NB4 (cell line): ENCODE data around the gene IFT74.

ENCODE experiments used
- DNase-seq: peaks from one replicate; pipeline ENCODE4 v3.0.0; 2010; ENCODE audit warnings: low read depth
- H3K4me3 ChIP-seq: one replicate; pipeline ENCODE4 v1.5.1; 2011; ENCODE audit warnings: mild to moderate bottlenecking, low read depth, low read length, moderate library complexity
- MYC ChIP-seq: IDR thresholded peaks from 2 replicates; pipeline ENCODE4 v1.6.1; 2011; ENCODE audit warnings: low read depth, low read length
- POLR2A ChIP-seq: IDR thresholded peaks from 2 replicates; pipeline ENCODE4 v1.6.1; 2011; ENCODE audit warnings: mild to moderate bottlenecking; ENCODE audit not compliant: insufficient read length; ENCODE audit errors: extremely low read depth
- TF ChIP-seq, protein P1 (sequence below): IDR thresholded peaks from one replicate; pipeline ENCODE4 v1.5.1; 2012; ENCODE audit warnings: low read depth, low read length
- TF ChIP-seq, protein P2 (sequence below): IDR thresholded peaks from 2 replicates; pipeline ENCODE4 v1.6.1; 2011; ENCODE audit warnings: low read depth, low read length

The IFT74 gene

DNA sequence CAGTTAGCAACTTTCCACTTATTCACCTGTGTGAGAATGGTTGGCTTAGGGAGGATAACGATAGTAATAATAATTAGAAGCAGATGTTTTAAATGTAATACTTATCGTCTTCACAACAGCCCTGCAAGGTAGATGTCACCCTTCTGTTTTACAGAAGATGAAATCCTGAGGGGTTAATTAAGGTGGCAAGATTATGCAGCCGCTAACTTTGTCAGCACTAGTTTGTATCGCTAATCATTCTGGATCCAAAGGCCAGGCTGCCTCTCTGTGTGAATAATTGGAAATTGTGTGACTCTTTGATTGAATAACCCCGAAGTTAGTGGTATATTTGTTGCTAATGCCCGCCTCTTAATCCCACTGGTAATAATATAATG lies 635 bp downstream of the IFT74 start:
- TF ChIP-seq, protein P1, sequence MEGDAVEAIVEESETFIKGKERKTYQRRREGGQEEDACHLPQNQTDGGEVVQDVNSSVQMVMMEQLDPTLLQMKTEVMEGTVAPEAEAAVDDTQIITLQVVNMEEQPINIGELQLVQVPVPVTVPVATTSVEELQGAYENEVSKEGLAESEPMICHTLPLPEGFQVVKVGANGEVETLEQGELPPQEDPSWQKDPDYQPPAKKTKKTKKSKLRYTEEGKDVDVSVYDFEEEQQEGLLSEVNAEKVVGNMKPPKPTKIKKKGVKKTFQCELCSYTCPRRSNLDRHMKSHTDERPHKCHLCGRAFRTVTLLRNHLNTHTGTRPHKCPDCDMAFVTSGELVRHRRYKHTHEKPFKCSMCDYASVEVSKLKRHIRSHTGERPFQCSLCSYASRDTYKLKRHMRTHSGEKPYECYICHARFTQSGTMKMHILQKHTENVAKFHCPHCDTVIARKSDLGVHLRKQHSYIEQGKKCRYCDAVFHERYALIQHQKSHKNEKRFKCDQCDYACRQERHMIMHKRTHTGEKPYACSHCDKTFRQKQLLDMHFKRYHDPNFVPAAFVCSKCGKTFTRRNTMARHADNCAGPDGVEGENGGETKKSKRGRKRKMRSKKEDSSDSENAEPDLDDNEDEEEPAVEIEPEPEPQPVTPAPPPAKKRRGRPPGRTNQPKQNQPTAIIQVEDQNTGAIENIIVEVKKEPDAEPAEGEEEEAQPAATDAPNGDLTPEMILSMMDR, result no peak
- no peak for TF ChIP-seq MYC
- TF ChIP-seq, protein P2, sequence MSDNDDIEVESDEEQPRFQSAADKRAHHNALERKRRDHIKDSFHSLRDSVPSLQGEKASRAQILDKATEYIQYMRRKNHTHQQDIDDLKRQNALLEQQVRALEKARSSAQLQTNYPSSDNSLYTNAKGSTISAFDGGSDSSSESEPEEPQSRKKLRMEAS, result no peak
- no peak for TF ChIP-seq POLR2A
- H3K4me3 ChIP-seq, result peak overlapping the region; percentile 69
- DNase-seq, result no peak

DNA sequence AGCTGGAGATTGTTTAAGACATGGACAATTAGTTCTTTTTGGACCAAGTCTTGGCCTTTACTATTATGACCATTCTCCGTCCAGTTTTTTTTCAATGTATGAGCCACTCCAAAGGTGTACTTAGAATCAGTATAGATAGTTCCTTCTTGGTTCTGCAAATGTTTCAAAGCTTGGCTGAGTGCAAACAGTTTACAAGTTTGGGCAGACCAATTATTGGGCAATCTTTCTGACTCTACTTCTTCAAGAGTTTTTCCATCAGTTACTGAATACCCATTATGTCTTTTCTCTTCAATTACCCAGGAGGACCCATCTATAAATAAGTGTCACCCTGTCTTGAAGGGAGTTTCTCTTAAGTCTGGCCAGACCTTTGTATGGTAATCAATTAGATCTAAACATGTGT lies 15.5 kb downstream of the IFT74 start:
- DNase-seq, result no peak
- TF ChIP-seq POLR2A (no peak), MYC (no peak)
- TF ChIP-seq, protein P1, result no peak
- TF ChIP-seq, protein P2, result no peak
- H3K4me3 ChIP-seq, result no peak overlapping the region

DNA sequence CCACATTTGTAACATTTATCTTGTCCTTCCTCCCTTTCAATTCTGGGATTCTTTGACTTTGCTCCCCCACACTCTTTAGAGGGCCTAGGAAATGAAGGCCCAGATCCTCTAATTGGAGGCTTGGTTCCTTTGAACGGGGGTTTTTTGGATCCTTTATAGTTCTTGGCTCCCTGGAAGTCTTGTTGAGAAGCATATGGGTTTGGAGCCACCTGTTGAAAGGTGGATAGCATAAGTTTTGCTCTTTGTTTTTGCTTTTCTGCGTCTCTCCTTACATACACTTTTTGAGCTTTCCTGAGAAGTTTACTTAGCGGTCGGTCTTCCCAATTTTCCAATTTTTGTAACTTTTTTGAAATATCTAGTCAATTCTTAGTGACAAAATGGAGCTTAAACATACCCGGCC lies 17.8 kb downstream of the IFT74 start:
- DNase-seq, result no peak
- TF ChIP-seq, protein P1, result no peak
- TF ChIP-seq POLR2A (no peak), MYC (no peak)
- TF ChIP-seq, protein P2, result no peak
- H3K4me3 ChIP-seq, result no peak overlapping the region

- TF ChIP-seq POLR2A (no peak), MYC (no peak)
- TF ChIP-seq, protein P1, result no peak
- TF ChIP-seq, protein P2, result no peak
- no peak overlapping the region for H3K4me3 ChIP-seq
- DNase-seq, result no peak
These were observed 18.7 kb downstream of the IFT74 start for GRCh38 chr9:26974927-26975326.

- no peak overlapping the region for H3K4me3 ChIP-seq
- peak; percentile 73 for DNase-seq
- TF ChIP-seq MYC (no peak), POLR2A (no peak)
- TF ChIP-seq, protein P2, result no peak
- TF ChIP-seq, protein P1, result peak; percentile 58
These were observed 19.8 kb downstream of the IFT74 start for GRCh38 chr9:26975728-26976707.
